Adrenal gland (tissue), 12 donors: Measurements from ENCODE around the gene ECSCR. TPM values are rescaled to one million over a fixed set of nuclear protein-coding genes. Genes with fewer than 3 reads are reported as not detected.

ENCODE experiments used
- DNase-seq, 7 donors: peaks; one replicate each; pipeline ENCODE4 v3.0.0-alpha.2; 2019 to 2020
- H3K27ac ChIP-seq, 5 donors: fragments of 200-600 bp; sonication (generic) in 4 of 5; 1 replicate in 3 of 5; 2 replicates in 2 of 5; pipeline versions ENCODE4 v1.5.1 to v1.8.0; 2016 to 2020; ENCODE audit warnings: mild to moderate bottlenecking in 1 of 5
- H3K27me3 ChIP-seq: fragments of 200-600 bp; 2 replicates; pipeline ENCODE4 v1.8.0; 2021
- H3K36me3 ChIP-seq, 2 donors: fragments of 200-600 bp; replicated peaks in 1 of 2; 1 replicate in 1 of 2; 2 replicates in 1 of 2; pipeline versions ENCODE4 v1.5.1 to v1.8.0; 2018 to 2022
- H3K4me1 ChIP-seq, 2 donors: fragments of 200-600 bp; replicated peaks in 1 of 2; 1 replicate in 1 of 2; 2 replicates in 1 of 2; pipeline versions ENCODE4 v1.5.1 to v1.8.0; 2018 to 2021
- H3K4me3 ChIP-seq, 4 donors: fragments of 200-600 bp; sonication (generic) in 3 of 4; one replicate each; pipeline ENCODE4 v1.5.1; 2016 to 2018
- H3K9me3 ChIP-seq, 3 donors: fragments of 200-600 bp; sonication (generic) in 1 of 3; replicated peaks in 1 of 3; 1 replicate in 2 of 3; 2 replicates in 1 of 3; pipeline versions ENCODE4 v1.5.1 to v1.8.0; 2016 to 2021
- CTCF ChIP-seq, 6 experiments: fragments of 450-650 bp in 4 of 6; fragments of 200-600 bp in 2 of 6; sonication (generic) in 1 of 6; IDR thresholded peaks; 1 replicate in 5 of 6; 2 replicates in 1 of 6; pipeline versions ENCODE4 v1.5.1 to v1.8.0; 2016 to 2021; ENCODE audit warnings: antibody characterized with exemption in 6 of 6, mild to moderate bottlenecking in 2 of 6, moderate library complexity in 1 of 6
- POLR2A ChIP-seq, 2 donors: fragments of 450-650 bp; IDR thresholded peaks; one replicate each; pipeline ENCODE4 v1.6.1; 2017; ENCODE audit warnings: antibody characterized with exemption in 2 of 2, mild to moderate bottlenecking in 2 of 2, moderate library complexity in 1 of 2
- WGBS, 4 donors: extraction: QIAGEN DNeasy Blood & Tissue Kit in 2 of 4; methylation state at CpG; one replicate each; pipeline versions ENCODE4 v1.1.5 to v1.1.7; 2013 to 2017; 5-methylcytosine and 5-hydroxymethylcytosine counted together
- intact Hi-C, 2 donors: fragments of 100-400 bp; cut with DNase I; formaldehyde crosslinking; loops; one replicate each; pipeline versions ENCODE4 v1.14.1 to v1.15.0; 2022 to 2023
- polyA plus RNA-seq, 3 donors: library from polyadenylated mRNA; stranded (reverse); fragments of 200-250 nt in 2 of 3; fragments of 350-450 nt in 1 of 3; fragmentation: Illumina TruSeq in 1 of 3; extraction: RNeasy Lipid Tissue Mini Kit (QIAGEN cat#74804) in 1 of 3; gene quantifications; one replicate each; pipeline ENCODE4 v1.2.3, GENCODE V29; 2013 to 2014
- total RNA-seq, 9 donors: library from RNA; depleted of rRNA in 4 of 9; stranded (reverse); fragments of >200 nt in 4 of 9; fragments of 120-200 nt in 1 of 9; fragmentation: NEBNext Ultra II Directional in 1 of 9; extraction: Animal tissue kit (Norgen Biotek cat#: 25700) in 1 of 9; gene quantifications; one replicate each; pipeline versions ENCODE4 v1.1.0 to v1.2.4, GENCODE V29; 2013 to 2023
- donor health status: healthy with polysubstance abuse.
- donor health status: Bipolar disorder and iron deficiency.
- donor health status: DM: yes; HTN: yes; CAD: no.
- donor health status: DM: no; HTN: no; CAD: no.
- donor health status: DM: no; HTN: no; CAD: no.
- donor health status: DM: yes; HTN: yes; CAD: no.

ECSCR gene
- total and polyA plus RNA-seq, 12 donors = 4.6 to 24.8 (median 11.5) TPM

- WGBS, 4 donors = 29 to 47% (median 39%) methylated on average over 9 of the region's 9 CpGs
- intact Hi-C loops = no loop called here
- Histone ChIP-seq H3K27me3 (no peaks in the 10 kb centered on the region), H3K27ac (peak overlapping the region; percentile 17 to 87 (median 62)), H3K9me3 (no peaks in the 10 kb centered on the region), H3K36me3 (peaks cover 0 to 11% of the 10 kb centered on the region in 2 donors), H3K4me3 (no peak overlapping the region), H3K4me1 (peaks cover 21 to 39% of the 10 kb centered on the region in 2 donors)
- peak; percentile 42 to 78 (median 67) for DNase-seq
- peak in 2 of 6 experiments; percentile 19 to 36 for TF ChIP-seq CTCF (IDR thresholded peaks at IDR 0.05)
- TF ChIP-seq POLR2A (IDR thresholded peaks at IDR 0.05) = peak in 1 of 2 donors; percentile 45
Observed at GRCh38 chr5:139414581-139415130, 47.9 kb downstream of the ECSCR start.

- Histone ChIP-seq H3K36me3 (peaks cover 0 to 4% of the 10 kb centered on the region in 2 donors), H3K4me1 (peaks cover 21 to 39% of the 10 kb centered on the region in 2 donors), H3K4me3 (no peak overlapping the region), H3K9me3 (no peaks in the 10 kb centered on the region), H3K27ac (peak overlapping the region in 4 of 5 donors; percentile 4 to 82 (median 60)), H3K27me3 (no peaks in the 10 kb centered on the region)
- no peak for DNase-seq
- intact Hi-C loops = no loop called here
- TF ChIP-seq CTCF (IDR thresholded peaks at IDR 0.05) (no peak), POLR2A (IDR thresholded peaks at IDR 0.05) (no peak)
- 70 to 77% (median 74%) methylated on average over 6 of the region's 6 CpGs for WGBS, 4 donors
Observed at GRCh38 chr5:139413963-139414362, 48.6 kb downstream of the ECSCR start.

- TF ChIP-seq CTCF (IDR thresholded peaks at IDR 0.05) = no peak
- no peak for TF ChIP-seq POLR2A (IDR thresholded peaks at IDR 0.05)
- intact Hi-C loops = no loop called here
- H3K4me3 ChIP-seq = no peak overlapping the region
- no peaks in the 10 kb centered on the region for H3K27me3 ChIP-seq
- H3K36me3 ChIP-seq = no peaks in the 10 kb centered on the region
- 96 to 100% (median 96%) methylated on average over 6 of the region's 6 CpGs for WGBS, 4 donors
- DNase-seq = peak in 1 of 7 donors; percentile 10
- H3K4me1 ChIP-seq = peaks cover 21 to 39% of the 10 kb centered on the region in 2 donors
- H3K9me3 ChIP-seq = no peaks in the 10 kb centered on the region
- no peak overlapping the region for H3K27ac ChIP-seq
Observed at GRCh38 chr5:139413153-139413552, 49.4 kb downstream of the ECSCR start.

- Histone ChIP-seq H3K36me3 (no peaks in the 10 kb centered on the region), H3K4me1 (peaks cover 16 to 24% of the 10 kb centered on the region in 2 donors), H3K27me3 (no peaks in the 10 kb centered on the region), H3K27ac (peak overlapping the region in 1 of 5 donors; percentile 11), H3K9me3 (no peaks in the 10 kb centered on the region), H3K4me3 (no peak overlapping the region)
- intact Hi-C loops = no loop called here
- WGBS, 4 donors = 84 to 87% (median 84%) methylated on average over 17 of the region's 17 CpGs
- TF ChIP-seq POLR2A (IDR thresholded peaks at IDR 0.05) (no peak), CTCF (IDR thresholded peaks at IDR 0.05) (no peak)
- DNase-seq = peak in 2 of 7 donors; percentile 13 to 69
Observed at GRCh38 chr5:139410993-139411828, 51.3 kb downstream of the ECSCR start.
